ENCODE data around the gene CFAP52. TPM values are rescaled to one million over a fixed set of nuclear protein-coding genes. Genes with fewer than 3 reads are reported as not detected.

CFAP52 gene
- polyA plus RNA-seq, 3 donors, result not detected

- Mint-ChIP-seq H3K9me3 (no peaks in the 10 kb centered on the region), H3K4me3 (no peak overlapping the region)
- WGBS (ENCODE audit: insufficient coverage), result 100% methylated on average over 4 of the region's 10 CpGs
These were observed 5.2 kb upstream of the CFAP52 start for GRCh38 chr17:9571201-9571600.

GRCh38 chr17:9575381-9576101 is 901 bp upstream of the CFAP52 start, which contains the start of gene STX8:
Gene STX8, minus strand, starts transcription at chr17:9575820. Its CDS starts 12 bp downstream, at chr17:9575808.
- Mint-ChIP-seq H3K27me3 (ENCODE audit: low read depth in 3 of 3) (peaks cover 0 to 2% (median 1%) of the 10 kb centered on the region in 3 donors), H3K36me3 (peaks cover 3 to 5% of the 10 kb centered on the region in 2 donors), H3K27ac (peak within 1 kb of the TSS; percentile 76 to 89 (median 83)), H3K4me3 (peak within 1 kb of the TSS; percentile 98 to 99), H3K9me3 (no peaks in the 10 kb centered on the region), H3K4me1 (peaks cover 36% of the 10 kb centered on the region)
- Histone ChIP-seq H3K4me3 (replicated peaks in 1 of 3; ENCODE audit: low read depth in 2 of 3, low read length in 3 of 3) (peak within 1 kb of the TSS; percentile 69 to 91 (median 77)), H2AFZ (ENCODE audit: insufficient read depth, low read depth, low read length, poor library complexity, severe bottlenecking) (peak within 1 kb of the TSS; percentile 94), H3K79me2 (ENCODE audit: insufficient read depth, low read length) (peaks cover 37% of the 10 kb centered on the region), H3K27me3 (ENCODE audit: control insufficient read depth in 2 of 2, insufficient read depth in 2 of 2, low read length in 2 of 2) (no peaks in the 10 kb centered on the region), H3K27ac (ENCODE audit: low read depth in 1 of 2, low read length in 2 of 2) (peak within 1 kb of the TSS; percentile 6 to 75), H4K20me1 (ENCODE audit: insufficient read depth, low read length) (no peaks in the 10 kb centered on the region), H3K4me1 (ENCODE audit: control insufficient read depth in 1 of 2, insufficient read depth in 2 of 2, low read length in 2 of 2) (peaks cover 15 to 28% of the 10 kb centered on the region in 2 donors), H3K4me2 (replicated peaks; ENCODE audit: extremely low read depth, low read length, poor library complexity, severe bottlenecking) (peak within 1 kb of the TSS; percentile 98), H3K9ac (ENCODE audit: insufficient read depth, low read length, poor library complexity, severe bottlenecking) (peak within 1 kb of the TSS; percentile 73), H3K9me3 (replicated peaks in 1 of 2; ENCODE audit: control insufficient read depth in 1 of 2, insufficient read depth in 1 of 2, low read length in 2 of 2) (no peaks in the 10 kb centered on the region), H3K36me3 (replicated peaks in 1 of 2; ENCODE audit: control insufficient read depth in 1 of 2, insufficient read depth in 2 of 2, low read length in 2 of 2) (peaks cover 4 to 6% of the 10 kb centered on the region in 2 donors)
- under 1% methylated on average over 41 of the region's 42 CpGs for WGBS (ENCODE audit: insufficient coverage)
- no peak for TF ChIP-seq CTCF (IDR thresholded peaks at IDR 0.05)
- peak; percentile 65 to 76 (median 67) for DNase-seq
- intact Hi-C loops (cut with micrococcal nuclease), result no loop called here

More at GRCh38 chr17:9571201-9571600, 5.2 kb upstream of the CFAP52 start:
- Histone ChIP-seq H3K9ac (ENCODE audit: insufficient read depth, low read length, poor library complexity, severe bottlenecking) (no peak overlapping the region), H3K27ac (ENCODE audit: low read depth in 1 of 2, low read length in 2 of 2) (no peak overlapping the region), H3K36me3 (replicated peaks in 1 of 2; ENCODE audit: control insufficient read depth in 1 of 2, insufficient read depth in 2 of 2, low read length in 2 of 2) (peaks cover 20 to 47% of the 10 kb centered on the region in 2 donors), H2AFZ (ENCODE audit: insufficient read depth, low read depth, low read length, poor library complexity, severe bottlenecking) (no peak overlapping the region), H3K27me3 (ENCODE audit: control insufficient read depth in 2 of 2, insufficient read depth in 2 of 2, low read length in 2 of 2) (no peaks in the 10 kb centered on the region), H4K20me1 (ENCODE audit: insufficient read depth, low read length) (no peaks in the 10 kb centered on the region), H3K4me2 (replicated peaks; ENCODE audit: extremely low read depth, low read length, poor library complexity, severe bottlenecking) (no peak overlapping the region), H3K79me2 (ENCODE audit: insufficient read depth, low read length) (peaks cover 41% of the 10 kb centered on the region), H3K4me1 (ENCODE audit: control insufficient read depth in 1 of 2, insufficient read depth in 2 of 2, low read length in 2 of 2) (peaks cover 5 to 17% of the 10 kb centered on the region in 2 donors), H3K4me3 (replicated peaks in 1 of 3; ENCODE audit: low read depth in 2 of 3, low read length in 3 of 3) (no peak overlapping the region), H3K9me3 (replicated peaks in 1 of 2; ENCODE audit: control insufficient read depth in 1 of 2, insufficient read depth in 1 of 2, low read length in 2 of 2) (no peaks in the 10 kb centered on the region)
- intact Hi-C loops (cut with micrococcal nuclease), result no loop called here
- Mint-ChIP-seq H3K27me3 (ENCODE audit: low read depth in 3 of 3) (peaks cover 0 to 2% (median 1%) of the 10 kb centered on the region in 3 donors), H3K36me3 (peaks cover 29 to 42% of the 10 kb centered on the region in 2 donors), H3K27ac (no peak overlapping the region), H3K4me1 (peaks cover 23% of the 10 kb centered on the region)
- TF ChIP-seq CTCF (IDR thresholded peaks at IDR 0.05), result no peak
- DNase-seq, result no peak

Measured in CD14-positive monocyte (primary cell).